ENCODE data around the gene CA5A.
"Not testable (repeated sequence)": the region's sequence is repeated elsewhere in the genome, so short reads cannot be mapped to it uniquely, and the experiment has no call there.

Gene CA5A

DNA sequence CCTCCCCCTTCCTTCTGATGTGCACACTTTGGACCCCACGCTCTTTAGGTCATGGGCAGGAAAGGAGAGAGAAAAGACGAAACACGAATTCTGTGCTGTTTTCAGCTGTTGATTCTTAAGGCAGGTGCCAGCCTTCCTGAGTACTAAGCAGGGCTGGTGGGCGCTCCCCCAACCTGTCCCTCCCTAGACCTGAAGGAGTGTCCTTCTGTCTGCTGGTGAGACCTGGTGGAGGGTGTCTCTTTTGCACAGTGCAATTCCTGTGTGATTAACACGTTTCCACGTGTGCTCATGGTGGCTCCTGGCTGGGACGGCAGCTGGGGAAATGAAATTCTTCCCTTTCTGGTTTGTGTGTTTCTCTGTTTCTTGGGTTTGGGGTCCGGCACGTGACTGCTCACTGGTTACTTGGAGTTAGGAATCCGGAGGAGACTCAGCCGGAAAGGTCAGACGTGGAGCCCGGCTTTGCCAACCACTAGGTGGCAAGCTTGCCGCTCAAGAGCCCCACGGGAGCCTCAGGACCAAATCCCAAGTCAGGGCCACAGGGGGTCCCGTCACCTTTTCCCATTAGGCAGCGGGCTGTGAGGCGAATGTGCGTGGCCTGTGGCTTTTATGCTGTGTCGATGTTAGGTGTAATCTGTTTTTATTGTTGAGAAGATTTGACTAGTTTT, 46.9 kb upstream of the CA5A start:
- H3K79me1 ChIP-seq (ENCODE audit: low read length); H3K4ac ChIP-seq (ENCODE audit: low read depth, low read length); H3K56ac ChIP-seq (ENCODE audit: low read length); H3K79me2 ChIP-seq (ENCODE audit: control insufficient read depth, insufficient read depth, low read length); H2AK5ac ChIP-seq (ENCODE audit: low read length); H2BK120ac ChIP-seq (ENCODE audit: low read depth, low read length); H3K9ac ChIP-seq (ENCODE audit: low read length); H4K8ac ChIP-seq (ENCODE audit: low read depth, low read length); H3K36me3 ChIP-seq (ENCODE audit: control insufficient read depth, insufficient read depth, low read length); H2BK15ac ChIP-seq (replicated peaks; ENCODE audit: low read depth); H2BK5ac ChIP-seq (ENCODE audit: low read length); H3K18ac ChIP-seq (ENCODE audit: low read length); H4K5ac ChIP-seq (ENCODE audit: low read length); H3K23ac ChIP-seq (ENCODE audit: low read length); H3K4me3 ChIP-seq (ENCODE audit: low read length); H3K4me2 ChIP-seq (ENCODE audit: low read length); H3K27me3 ChIP-seq (ENCODE audit: insufficient read depth, low read length, poor library complexity); H3K4me1 ChIP-seq (ENCODE audit: control insufficient read depth, low read depth, low read length); H3K27ac ChIP-seq (ENCODE audit: low read depth, low read length): not testable (repeated sequence)
- WGBS (ENCODE audit: extremely low coverage, insufficient coverage, low lambda C conversion rate): no CpG with 5 or more reads among the region's 20 CpGs
- peak; percentile 18 for DNase-seq

DNA sequence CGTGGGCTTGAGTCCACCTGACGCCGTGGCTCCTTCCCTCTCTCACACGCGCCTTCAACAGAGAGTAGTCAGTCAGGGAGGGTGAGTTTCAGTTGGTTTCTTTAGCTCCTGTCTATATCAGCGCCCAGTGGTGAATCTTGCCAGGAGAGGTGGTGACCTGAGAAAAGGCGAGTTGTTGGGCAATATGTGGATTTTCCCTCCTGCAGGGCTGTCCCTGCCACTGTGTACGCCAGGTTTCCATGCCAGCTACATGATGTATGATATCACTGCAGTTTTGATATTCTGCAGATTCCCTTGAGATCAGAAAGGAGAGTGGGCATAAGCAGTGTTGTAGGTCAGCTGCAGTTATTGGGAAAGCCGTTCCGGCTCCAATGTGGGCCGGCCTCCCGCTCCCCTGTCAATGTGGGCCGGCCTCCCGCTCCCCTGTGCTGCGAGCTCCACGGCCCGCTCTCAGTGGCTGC, 46.3 kb upstream of the CA5A start:
- no peak overlapping the region for H3K4me2 ChIP-seq (ENCODE audit: low read length)
- no peak overlapping the region for H3K9ac ChIP-seq (ENCODE audit: low read length)
- WGBS (ENCODE audit: extremely low coverage, insufficient coverage, low lambda C conversion rate): no CpG with 5 or more reads among the region's 17 CpGs
- H3K4me1 ChIP-seq (ENCODE audit: control insufficient read depth, low read depth, low read length): no peaks in the 10 kb centered on the region
- H2BK5ac ChIP-seq (ENCODE audit: low read length): no peak overlapping the region
- no peaks in the 10 kb centered on the region for H3K36me3 ChIP-seq (ENCODE audit: control insufficient read depth, insufficient read depth, low read length)
- H3K79me1 ChIP-seq (ENCODE audit: low read length): no peaks in the 10 kb centered on the region
- no peak overlapping the region for H2AK5ac ChIP-seq (ENCODE audit: low read length)
- no peak overlapping the region for H4K5ac ChIP-seq (ENCODE audit: low read length)
- no peak overlapping the region for H3K18ac ChIP-seq (ENCODE audit: low read length)
- H3K4ac ChIP-seq (ENCODE audit: low read depth, low read length): no peak overlapping the region
- no peak overlapping the region for H3K56ac ChIP-seq (ENCODE audit: low read length)
- no peaks in the 10 kb centered on the region for H3K79me2 ChIP-seq (ENCODE audit: control insufficient read depth, insufficient read depth, low read length)
- no peaks in the 10 kb centered on the region for H3K27me3 ChIP-seq (ENCODE audit: insufficient read depth, low read length, poor library complexity)
- H3K23ac ChIP-seq (ENCODE audit: low read length): no peak overlapping the region
- H3K27ac ChIP-seq (ENCODE audit: low read depth, low read length): no peak overlapping the region
- H4K8ac ChIP-seq (ENCODE audit: low read depth, low read length): no peak overlapping the region
- no peak for DNase-seq
- no peak overlapping the region for H3K4me3 ChIP-seq (ENCODE audit: low read length)
- H2BK120ac ChIP-seq (ENCODE audit: low read depth, low read length): no peak overlapping the region
- no peak overlapping the region for H2BK15ac ChIP-seq (replicated peaks; ENCODE audit: low read depth)

DNA sequence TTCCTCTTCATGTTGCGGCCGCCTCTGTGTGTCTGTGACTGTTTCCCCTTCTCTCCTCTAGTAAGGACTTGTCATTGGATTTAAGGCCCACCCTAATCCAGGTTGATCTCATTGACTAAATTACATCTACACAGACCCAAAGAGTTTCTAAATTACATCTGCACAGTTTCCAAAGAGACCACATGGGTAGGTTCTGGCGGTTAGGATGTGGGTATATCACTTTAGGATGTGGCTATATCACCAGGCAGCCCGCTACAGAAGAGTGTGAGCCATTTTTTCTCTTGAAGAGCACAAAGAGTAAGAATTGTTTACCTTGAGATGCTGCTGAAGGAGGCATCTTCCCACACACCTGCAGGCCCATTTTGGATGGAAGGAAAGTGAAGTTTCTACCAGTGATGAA, 45.0 kb upstream of the CA5A start:
- not testable (repeated sequence) for H3K4me3 ChIP-seq (ENCODE audit: low read length); H4K5ac ChIP-seq (ENCODE audit: low read length); H3K4ac ChIP-seq (ENCODE audit: low read depth, low read length); H3K23ac ChIP-seq (ENCODE audit: low read length); H3K27ac ChIP-seq (ENCODE audit: low read depth, low read length); H3K9ac ChIP-seq (ENCODE audit: low read length); H3K36me3 ChIP-seq (ENCODE audit: control insufficient read depth, insufficient read depth, low read length); H3K4me2 ChIP-seq (ENCODE audit: low read length); H3K18ac ChIP-seq (ENCODE audit: low read length); H3K79me2 ChIP-seq (ENCODE audit: control insufficient read depth, insufficient read depth, low read length); H3K79me1 ChIP-seq (ENCODE audit: low read length); DNase-seq; H3K56ac ChIP-seq (ENCODE audit: low read length); H2BK120ac ChIP-seq (ENCODE audit: low read depth, low read length); H2BK15ac ChIP-seq (replicated peaks; ENCODE audit: low read depth); H2AK5ac ChIP-seq (ENCODE audit: low read length); H3K27me3 ChIP-seq (ENCODE audit: insufficient read depth, low read length, poor library complexity); H2BK5ac ChIP-seq (ENCODE audit: low read length); H3K4me1 ChIP-seq (ENCODE audit: control insufficient read depth, low read depth, low read length); H4K8ac ChIP-seq (ENCODE audit: low read depth, low read length)
- WGBS (ENCODE audit: extremely low coverage, insufficient coverage, low lambda C conversion rate): no CpG with 5 or more reads among the region's 4 CpGs

DNA sequence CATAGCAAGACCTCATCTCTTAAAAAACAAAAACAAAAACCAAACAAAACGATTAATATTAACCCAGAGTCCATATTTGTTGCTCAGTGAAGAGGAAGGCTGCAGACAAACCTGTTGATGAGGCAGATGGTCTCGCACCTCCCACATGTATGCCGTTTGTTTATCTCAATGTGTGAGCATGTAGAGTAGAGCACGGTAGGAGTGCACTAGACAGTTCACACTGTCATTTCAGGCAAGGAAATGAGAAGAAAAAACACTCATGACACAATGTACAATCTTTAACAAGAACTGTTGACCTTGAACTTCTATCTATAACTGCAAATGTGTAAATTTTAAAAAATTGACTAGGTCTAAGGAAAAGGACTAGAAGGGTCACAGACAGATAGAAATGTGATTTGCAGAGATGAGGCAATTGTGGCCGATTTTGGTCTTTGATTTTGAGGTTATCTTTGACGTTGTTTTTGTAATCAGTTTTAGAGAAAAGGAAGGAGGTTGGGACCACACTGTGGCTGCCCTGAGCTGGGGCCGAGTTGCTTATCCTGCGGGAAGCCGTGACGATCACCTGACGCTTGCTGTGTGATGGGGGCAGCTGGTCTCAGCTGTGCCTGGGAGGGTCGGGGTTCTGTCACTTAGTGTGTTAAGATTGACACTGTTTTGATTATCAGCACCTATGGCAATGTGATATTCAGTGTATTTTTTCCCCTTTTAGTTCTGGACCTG, 43.7 kb upstream of the CA5A start:
- not testable (repeated sequence) for H2BK5ac ChIP-seq (ENCODE audit: low read length); H3K4me1 ChIP-seq (ENCODE audit: control insufficient read depth, low read depth, low read length); H2BK15ac ChIP-seq (replicated peaks; ENCODE audit: low read depth)

DNA sequence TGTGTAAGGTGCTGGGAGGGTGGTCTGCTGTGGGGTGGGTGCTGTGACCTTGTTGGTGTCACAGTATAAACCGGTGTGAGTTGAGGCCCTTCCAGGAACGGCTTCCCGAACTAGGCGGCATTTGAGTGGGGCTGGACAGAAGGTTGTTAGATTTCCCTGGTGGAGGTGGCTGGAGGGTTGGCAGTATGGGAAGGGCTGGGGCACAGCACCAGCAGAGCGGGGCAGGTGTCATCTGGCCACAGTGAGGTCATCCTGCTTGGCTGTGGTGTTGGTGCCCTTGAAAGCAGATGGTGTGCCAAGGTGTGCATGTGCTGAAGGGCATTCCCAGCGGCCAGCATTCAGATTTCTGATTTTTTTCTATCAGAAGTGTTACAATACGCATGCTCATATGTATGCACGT, 43.0 kb upstream of the CA5A start:
- no peak overlapping the region for H2BK15ac ChIP-seq (replicated peaks; ENCODE audit: low read depth)
- no peak overlapping the region for H3K4ac ChIP-seq (ENCODE audit: low read depth, low read length)
- no peak overlapping the region for H3K56ac ChIP-seq (ENCODE audit: low read length)
- H2AK5ac ChIP-seq (ENCODE audit: low read length): no peak overlapping the region
- H3K27ac ChIP-seq (ENCODE audit: low read depth, low read length): no peak overlapping the region
- H2BK120ac ChIP-seq (ENCODE audit: low read depth, low read length): no peak overlapping the region
- no peaks in the 10 kb centered on the region for H3K27me3 ChIP-seq (ENCODE audit: insufficient read depth, low read length, poor library complexity)
- no peak overlapping the region for H3K4me3 ChIP-seq (ENCODE audit: low read length)
- no peak overlapping the region for H3K18ac ChIP-seq (ENCODE audit: low read length)
- no CpG with 5 or more reads among the region's 8 CpGs for WGBS (ENCODE audit: extremely low coverage, insufficient coverage, low lambda C conversion rate)
- no peaks in the 10 kb centered on the region for H3K36me3 ChIP-seq (ENCODE audit: control insufficient read depth, insufficient read depth, low read length)
- peaks cover 5% of the 10 kb centered on the region for H3K79me2 ChIP-seq (ENCODE audit: control insufficient read depth, insufficient read depth, low read length)
- no peak overlapping the region for H4K5ac ChIP-seq (ENCODE audit: low read length)
- no peak overlapping the region for H3K9ac ChIP-seq (ENCODE audit: low read length)
- no peak overlapping the region for H4K8ac ChIP-seq (ENCODE audit: low read depth, low read length)
- H2BK5ac ChIP-seq (ENCODE audit: low read length): no peak overlapping the region
- no peaks in the 10 kb centered on the region for H3K4me1 ChIP-seq (ENCODE audit: control insufficient read depth, low read depth, low read length)
- no peak overlapping the region for H3K23ac ChIP-seq (ENCODE audit: low read length)
- DNase-seq: no peak
- H3K4me2 ChIP-seq (ENCODE audit: low read length): no peak overlapping the region
- H3K79me1 ChIP-seq (ENCODE audit: low read length): peaks cover 2% of the 10 kb centered on the region

More for the DNA sequence above, 43.7 kb upstream of the CA5A start:
- not testable (repeated sequence) for H3K4ac ChIP-seq (ENCODE audit: low read depth, low read length); H2BK120ac ChIP-seq (ENCODE audit: low read depth, low read length); H3K56ac ChIP-seq (ENCODE audit: low read length); H3K79me1 ChIP-seq (ENCODE audit: low read length); H4K5ac ChIP-seq (ENCODE audit: low read length); H2AK5ac ChIP-seq (ENCODE audit: low read length); H3K36me3 ChIP-seq (ENCODE audit: control insufficient read depth, insufficient read depth, low read length); H3K27ac ChIP-seq (ENCODE audit: low read depth, low read length); H4K8ac ChIP-seq (ENCODE audit: low read depth, low read length); H3K4me3 ChIP-seq (ENCODE audit: low read length); H3K79me2 ChIP-seq (ENCODE audit: control insufficient read depth, insufficient read depth, low read length); DNase-seq; H3K9ac ChIP-seq (ENCODE audit: low read length); H3K4me2 ChIP-seq (ENCODE audit: low read length); H3K27me3 ChIP-seq (ENCODE audit: insufficient read depth, low read length, poor library complexity); H3K18ac ChIP-seq (ENCODE audit: low read length); H3K23ac ChIP-seq (ENCODE audit: low read length)
- WGBS (ENCODE audit: extremely low coverage, insufficient coverage, low lambda C conversion rate): no CpG with 5 or more reads among the region's 12 CpGs

Data from mesendoderm (in vitro differentiated cells).